HepG2 (cell line): ENCODE results near the gene JADE2. TPM values are rescaled to one million over a fixed set of nuclear protein-coding genes. Genes with fewer than 3 reads are reported as not detected.
A peak's percentile ranks its signal among the peaks of the same experiment; 100 is the strongest.

Experiments used
- ATAC-seq: fragments of 200-7000 bp; cut with Tn5 transposase; 3 replicates; pipeline ENCODE4 v1.9.1; 2020; ENCODE audit warnings: mild to moderate bottlenecking, moderate library complexity
- BruUV-seq: library from RNA; stranded (reverse); fragments of 400-500 nt; replicated peaks from 2 replicates; lab custom pipeline; 2021; lab: Mats Ljungman, UMichigan
- CTCF ChIA-PET: fragments of 300-600 bp; formaldehyde crosslinking; extraction: SDS; loops from one replicate; lab custom pipeline; 2021; ENCODE audit warnings: low total read pairs, inconsistent platforms, low intra/inter-chr PET ratio; lab: Yijun Ruan, JAX
- POLR2A ChIA-PET: fragments of 350-600 bp; sonication (Branson Sonifier 250); formaldehyde crosslinking; loops from one replicate; lab custom pipeline; 2020; ENCODE audit warnings: antibody characterized with exemption, inconsistent platforms; lab: Yijun Ruan, JAX
- DNase-seq: peaks from one replicate; pipeline ENCODE4 v3.0.0-alpha.2; 2015; ENCODE audit warnings: low spot score
- FAIRE-seq: peaks from 3 replicates; lab custom pipeline; 2011; peaks lifted over from hg19 to GRCh38; lab: Jason Lieb, UNC
- H2AFZ ChIP-seq: one replicate; pipeline ENCODE4 v1.6.1; 2011; ENCODE audit warnings: low read length, inconsistent platforms
- H3K27ac ChIP-seq: fragments of 300-600 bp; 3 replicates; pipeline ENCODE4 v1.8.0; 2011; ENCODE audit warnings: mixed run types, mild to moderate bottlenecking, mixed read lengths, low read length, inconsistent platforms; ENCODE audit not compliant: insufficient read depth; ENCODE audit errors: extremely low read length
- H3K27me3 ChIP-seq, 2 experiments: fragments of 200-600 bp in 1 of 2; 2 replicates in 1 of 2; 3 replicates in 1 of 2; pipeline versions ENCODE4 v1.6.0 to v1.8.0; 2011; ENCODE audit warnings: low read length in 2 of 2, mild to moderate bottlenecking in 2 of 2, moderate library complexity in 2 of 2, inconsistent platforms in 1 of 2; ENCODE audit not compliant: insufficient read depth in 2 of 2, control insufficient read depth in 1 of 2
- H3K36me3 ChIP-seq, 2 experiments: fragments of 200-600 bp in 1 of 2; replicated peaks in 1 of 2; 2 replicates in 1 of 2; 3 replicates in 1 of 2; pipeline versions ENCODE4 v1.5.1 to v1.8.0; 2011; ENCODE audit warnings: low read length in 2 of 2, inconsistent platforms in 1 of 2; ENCODE audit not compliant: insufficient read depth in 2 of 2, control insufficient read depth in 1 of 2
- H3K4me1 ChIP-seq: 2 replicates; pipeline ENCODE4 v1.5.1; 2012; ENCODE audit warnings: low read length, inconsistent platforms; ENCODE audit not compliant: insufficient read depth
- H3K4me2 ChIP-seq: 2 replicates; pipeline ENCODE4 v1.6.0; 2011; ENCODE audit warnings: low read depth, low read length, inconsistent platforms
- H3K4me3 ChIP-seq, 3 experiments: fragments of 200-600 bp in 1 of 3; sonication (generic), shearing (Covaris generic) in 1 of 3; replicated peaks in 1 of 3; 2 replicates each; pipeline ENCODE4 v1.5.1; 2011 to 2016; ENCODE audit warnings: low read length in 3 of 3, inconsistent platforms in 2 of 3, low read depth in 2 of 3, mild to moderate bottlenecking in 2 of 3, control low read depth in 1 of 3, mixed read lengths in 1 of 3; ENCODE audit not compliant: insufficient read depth in 1 of 3
- H3K79me2 ChIP-seq: one replicate; pipeline ENCODE4 v1.6.1; 2011; ENCODE audit warnings: low read length, inconsistent platforms; ENCODE audit not compliant: insufficient read depth
- H3K9ac ChIP-seq: 2 replicates; pipeline ENCODE4 v1.6.0; 2011; ENCODE audit warnings: mild to moderate bottlenecking, low read depth, low read length, inconsistent platforms; ENCODE audit not compliant: insufficient read depth
- H3K9me3 ChIP-seq: 2 replicates; pipeline ENCODE4 v1.5.1; 2012; ENCODE audit warnings: mild to moderate bottlenecking, low read length
- H4K20me1 ChIP-seq: 2 replicates; pipeline ENCODE4 v1.6.0; 2011; ENCODE audit warnings: inconsistent platforms, mild to moderate bottlenecking, low read length, moderate library complexity; ENCODE audit not compliant: insufficient read depth
- KLF9 ChIP-seq: IDR thresholded peaks from 2 replicates; pipeline ENCODE4 v1.6.1; 2016; ENCODE audit warnings: low read depth
- ZBTB1 ChIP-seq: sonication (generic); formaldehyde crosslinking; IDR thresholded peaks from 2 replicates; pipeline ENCODE4 v1.4.0; 2020; ENCODE audit warnings: missing genetic modification reagents, borderline replicate concordance
- ZKSCAN1 ChIP-seq: fragments of 150-350 bp; IDR thresholded peaks from 2 replicates; pipeline ENCODE4 v1.6.1; 2014; ENCODE audit warnings: low read length
- WGBS: methylation state at CpG from one replicate; pipeline ENCODE4 v1.1.6; 2017; ENCODE audit warnings: low lambda C conversion rate; 5-methylcytosine and 5-hydroxymethylcytosine counted together
- in situ Hi-C: cut with HindIII; loops from 2 replicates; pipeline ENCODE4 v1.10.0; 2017; ENCODE audit warnings: low pct_unique_long_range_greater_than_20kb; ENCODE audit not compliant: extremely low pct_ligation_motif_present
- intact Hi-C: fragments of 100-400 bp; cut with micrococcal nuclease; formaldehyde crosslinking; loops from one replicate; pipeline ENCODE4 v1.10.0; 2022; ENCODE audit not compliant: unreplicated experiment
- polyA plus RNA-seq, 8 experiments: library from polyadenylated mRNA; depleted of rRNA in 3 of 8; stranded (reverse) in 7 of 8; unstranded in 1 of 8; fragments of >200 nt; fragmentation: Illumina TruSeq in 4 of 8; extraction: Trizol in 4 of 8; gene quantifications; 2 replicates each; pipeline versions ENCODE4 v1.2.1 to v1.2.3, GENCODE V29; 2011 to 2016; ENCODE audit warnings: low read depth in 4 of 8, missing spikeins in 1 of 8, mixed read lengths in 1 of 8; ENCODE audit not compliant: insufficient read depth in 1 of 8
- total RNA-seq, 5 experiments: library from RNA; depleted of rRNA; stranded (reverse); fragments of >200 nt; fragmentation: Illumina TruSeq; extraction: Trizol; gene quantifications; 2 replicates each; pipeline ENCODE4 v1.2.3, GENCODE V29; 2016; ENCODE audit warnings: low read depth in 1 of 5
- TF ChIP-seq, protein P1 (sequence below): sonication (generic); formaldehyde crosslinking; IDR thresholded peaks from 2 replicates; pipeline ENCODE4 v1.5.1; 2020; ENCODE audit warnings: mild to moderate bottlenecking, moderate library complexity, missing genetic modification reagents
- TF ChIP-seq, protein P2 (sequence below): sonication (generic); formaldehyde crosslinking; IDR thresholded peaks from 2 replicates; pipeline ENCODE4 v1.4.0; 2020; ENCODE audit warnings: missing genetic modification reagents
- TF ChIP-seq, protein P3 (sequence below): sonication (generic); formaldehyde crosslinking; IDR thresholded peaks from 2 replicates; pipeline ENCODE4 v1.8.1; 2023; ENCODE audit warnings: missing genetic modification reagents, mild to moderate bottlenecking, borderline replicate concordance

JADE2 gene
- total and polyA plus RNA-seq, 2 of the 13 experiments (the other 11 are each of a cell fraction or from before 2014, with no cell fraction given), result 7.5 to 15.1 TPM

DNA sequence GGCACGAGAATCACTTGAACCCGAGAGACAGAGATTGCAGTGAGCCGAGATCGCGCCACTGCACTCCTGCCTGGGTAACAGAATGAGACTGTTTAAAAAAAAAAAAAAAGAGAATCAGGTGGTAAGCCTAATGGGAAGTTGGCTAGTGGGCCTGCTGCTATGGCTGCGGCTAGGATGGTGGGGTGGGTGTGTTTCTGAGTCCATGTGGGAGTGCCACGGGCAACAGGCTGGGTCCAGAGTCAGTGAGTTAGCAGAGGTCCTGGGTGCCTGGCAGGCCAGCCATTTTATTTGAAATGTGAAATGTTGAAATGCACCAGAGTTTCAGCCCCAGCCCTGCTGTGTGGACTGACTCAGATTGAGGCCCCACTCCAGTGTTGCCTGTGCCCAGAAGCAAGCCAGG is 37.8 kb downstream of the JADE2 start:
- ATAC-seq, result no peak
- H3K4me2 ChIP-seq, result no peak overlapping the region
- no peak overlapping the region for H3K9ac ChIP-seq
- in situ Hi-C loops, result no loop called here
- 98% methylated on average over 7 of the region's 7 CpGs for WGBS
- H2AFZ ChIP-seq, result no peak overlapping the region
- H3K4me1 ChIP-seq, result no peaks in the 10 kb centered on the region
- no peak overlapping the region for H3K27ac ChIP-seq
- no peak overlapping the region for H3K4me3 ChIP-seq
- H3K27me3 ChIP-seq, result no peaks in the 10 kb centered on the region
- no peaks in the 10 kb centered on the region for H3K79me2 ChIP-seq
- BruUV-seq, result TSS peak; percentile 36
- no peaks in the 10 kb centered on the region for H4K20me1 ChIP-seq
- DNase-seq, result no peak
- CTCF ChIA-PET, result no interaction called here
- no peaks in the 10 kb centered on the region for H3K9me3 ChIP-seq
- peaks cover 39 to 67% of the 10 kb centered on the region in 2 experiments; a peak in 4 of 5 replicates for H3K36me3 ChIP-seq
- POLR2A ChIA-PET, result no interaction called here
- FAIRE-seq, result no peak
- TF ChIP-seq, protein P1, sequence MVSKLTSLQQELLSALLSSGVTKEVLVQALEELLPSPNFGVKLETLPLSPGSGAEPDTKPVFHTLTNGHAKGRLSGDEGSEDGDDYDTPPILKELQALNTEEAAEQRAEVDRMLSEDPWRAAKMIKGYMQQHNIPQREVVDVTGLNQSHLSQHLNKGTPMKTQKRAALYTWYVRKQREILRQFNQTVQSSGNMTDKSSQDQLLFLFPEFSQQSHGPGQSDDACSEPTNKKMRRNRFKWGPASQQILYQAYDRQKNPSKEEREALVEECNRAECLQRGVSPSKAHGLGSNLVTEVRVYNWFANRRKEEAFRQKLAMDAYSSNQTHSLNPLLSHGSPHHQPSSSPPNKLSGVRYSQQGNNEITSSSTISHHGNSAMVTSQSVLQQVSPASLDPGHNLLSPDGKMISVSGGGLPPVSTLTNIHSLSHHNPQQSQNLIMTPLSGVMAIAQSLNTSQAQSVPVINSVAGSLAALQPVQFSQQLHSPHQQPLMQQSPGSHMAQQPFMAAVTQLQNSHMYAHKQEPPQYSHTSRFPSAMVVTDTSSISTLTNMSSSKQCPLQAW (CRISPR knock-in tag), result no peak
- intact Hi-C loops, result no loop called here

DNA sequence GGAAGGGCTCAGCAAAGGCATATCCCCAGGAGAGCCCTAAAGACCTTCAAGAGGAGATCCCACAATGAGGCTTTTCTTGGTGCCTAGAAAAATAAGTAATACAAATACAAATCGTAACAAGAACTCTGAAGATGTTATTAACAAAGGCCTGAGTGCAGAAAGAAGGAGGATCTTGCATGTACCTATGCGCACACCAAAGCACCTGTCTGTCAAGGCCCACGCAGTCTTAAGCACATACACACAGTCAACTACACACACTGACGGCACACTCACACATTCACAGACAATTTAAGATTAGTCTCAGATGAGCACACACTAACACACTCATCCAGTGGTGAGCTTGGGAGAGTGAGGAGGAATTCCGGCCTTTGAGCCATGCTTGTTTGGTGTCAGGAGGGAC is 38.5 kb downstream of the JADE2 start:
- Histone ChIP-seq H3K9ac (no peak overlapping the region), H3K4me2 (no peak overlapping the region), H3K27ac (no peak overlapping the region), H3K9me3 (no peaks in the 10 kb centered on the region), H4K20me1 (no peaks in the 10 kb centered on the region), H3K27me3 (no peaks in the 10 kb centered on the region), H3K79me2 (no peaks in the 10 kb centered on the region), H3K36me3 (peaks cover 41 to 72% of the 10 kb centered on the region in 2 experiments; a peak in 4 of 5 replicates), H3K4me3 (no peak overlapping the region), H2AFZ (no peak overlapping the region), H3K4me1 (no peaks in the 10 kb centered on the region)
- ChIA-PET POLR2A (no interaction called here), CTCF (no interaction called here)
- in situ Hi-C loops, result no loop called here
- 76% methylated on average over 5 of the region's 5 CpGs for WGBS
- DNase-seq (no peak), ATAC-seq (no peak), FAIRE-seq (no peak)
- TF ChIP-seq ZBTB1 (CRISPR knock-in tag) (no peak), ZKSCAN1 (no peak), KLF9 (CRISPR knock-in tag) (no peak)
- TF ChIP-seq, protein P2, sequence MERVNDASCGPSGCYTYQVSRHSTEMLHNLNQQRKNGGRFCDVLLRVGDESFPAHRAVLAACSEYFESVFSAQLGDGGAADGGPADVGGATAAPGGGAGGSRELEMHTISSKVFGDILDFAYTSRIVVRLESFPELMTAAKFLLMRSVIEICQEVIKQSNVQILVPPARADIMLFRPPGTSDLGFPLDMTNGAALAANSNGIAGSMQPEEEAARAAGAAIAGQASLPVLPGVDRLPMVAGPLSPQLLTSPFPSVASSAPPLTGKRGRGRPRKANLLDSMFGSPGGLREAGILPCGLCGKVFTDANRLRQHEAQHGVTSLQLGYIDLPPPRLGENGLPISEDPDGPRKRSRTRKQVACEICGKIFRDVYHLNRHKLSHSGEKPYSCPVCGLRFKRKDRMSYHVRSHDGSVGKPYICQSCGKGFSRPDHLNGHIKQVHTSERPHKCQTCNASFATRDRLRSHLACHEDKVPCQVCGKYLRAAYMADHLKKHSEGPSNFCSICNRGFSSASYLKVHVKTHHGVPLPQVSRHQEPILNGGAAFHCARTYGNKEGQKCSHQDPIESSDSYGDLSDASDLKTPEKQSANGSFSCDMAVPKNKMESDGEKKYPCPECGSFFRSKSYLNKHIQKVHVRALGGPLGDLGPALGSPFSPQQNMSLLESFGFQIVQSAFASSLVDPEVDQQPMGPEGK (CRISPR knock-in tag), result no peak
- TF ChIP-seq, protein P3, sequence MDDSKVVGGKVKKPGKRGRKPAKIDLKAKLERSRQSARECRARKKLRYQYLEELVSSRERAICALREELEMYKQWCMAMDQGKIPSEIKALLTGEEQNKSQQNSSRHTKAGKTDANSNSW (CRISPR knock-in tag), result no peak
- no TSS peak for BruUV-seq
- intact Hi-C loops, result no loop called here
